Measurements from ENCODE around the gene ADIPOR1.

GRCh38 chr1:202954057-202954745 lies 3.9 kb downstream of the ADIPOR1 start:
- TF ChIP-seq CTCF (IDR thresholded peaks at IDR 0.05; ENCODE audit: insufficient read depth, low read length) = no peak
- no peak for TF ChIP-seq GABPA (IDR thresholded peaks at IDR 0.05; ENCODE audit: low read depth)
